HEK293 (cell line): ENCODE results near the gene CRISP2.

Source experiments
- GLIS1 ChIP-seq: fragments of 450-650 bp; formaldehyde crosslinking; IDR thresholded peaks from 2 replicates; pipeline ENCODE4 v1.5.1; 2016; ENCODE audit warnings: missing biosample characterization, missing genetic modification characterization
- PRDM6 ChIP-seq: fragments of 450-650 bp; formaldehyde crosslinking; IDR thresholded peaks from 2 replicates; pipeline ENCODE4 v1.5.1; 2017; ENCODE audit warnings: missing biosample characterization, missing genetic modification characterization
- ZFP3 ChIP-seq: fragments of 450-650 bp; formaldehyde crosslinking; IDR thresholded peaks from 2 replicates; pipeline ENCODE4 v1.5.1; 2016; ENCODE audit warnings: low read depth, missing biosample characterization, missing genetic modification characterization
- ZNF211 ChIP-seq: fragments of 450-650 bp; formaldehyde crosslinking; IDR thresholded peaks from 2 replicates; pipeline ENCODE4 v1.5.1; 2016; ENCODE audit warnings: low read depth, missing biosample characterization, missing genetic modification characterization
- ZNF239 ChIP-seq: fragments of 450-650 bp; formaldehyde crosslinking; IDR thresholded peaks from 2 replicates; pipeline ENCODE4 v1.5.1; 2016; ENCODE audit warnings: missing biosample characterization, missing genetic modification characterization
- ZNF660 ChIP-seq: fragments of 450-650 bp; IDR thresholded peaks from 2 replicates; pipeline ENCODE4 v1.5.1; 2018; ENCODE audit warnings: missing biosample characterization, mild to moderate bottlenecking, missing genetic modification characterization

GRCh38 chr6:49693512-49693911 lies 19.8 kb downstream of the CRISP2 start:
- TF ChIP-seq ZFP3 = no peak
- no peak for TF ChIP-seq ZNF211
- no peak for TF ChIP-seq ZNF239 (tag by site-specific recombination)
- no peak for TF ChIP-seq ZNF660 (tag by site-specific recombination)
- no peak for TF ChIP-seq PRDM6 (tag by site-specific recombination)
- TF ChIP-seq GLIS1 = no peak
